Measurements from ENCODE around the gene MPZL3. TPM values are rescaled to one million over a fixed set of nuclear protein-coding genes. Genes with fewer than 3 reads are reported as not detected.
A peak's percentile ranks its signal among the peaks of the same experiment; 100 is the strongest.

The MPZL3 gene
- total RNA-seq, 1 donor from 2014 or later, result 8.5 TPM

DNA sequence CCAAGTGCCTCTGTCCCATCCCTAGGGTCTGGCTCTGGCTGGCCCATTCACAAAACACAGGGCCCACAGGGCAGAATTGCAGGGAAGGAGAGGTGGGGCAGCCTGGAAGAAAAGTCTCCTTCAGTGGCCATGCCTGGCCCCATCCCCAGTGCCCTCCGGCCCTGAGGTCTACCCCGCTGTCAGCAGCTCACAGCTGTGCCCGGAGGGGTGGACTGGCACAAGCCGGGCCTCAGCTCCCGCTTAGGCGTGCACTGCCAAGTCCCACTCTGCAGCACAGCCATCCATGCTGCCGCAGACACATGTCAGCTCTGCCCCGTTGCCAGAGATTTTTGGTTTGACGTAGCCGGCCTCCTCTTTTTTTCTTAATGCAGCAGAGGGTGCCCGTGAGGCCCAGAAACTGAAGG lies 71.9 kb downstream of the MPZL3 start:
- H3K4me3 ChIP-seq (ENCODE audit: insufficient read depth, low read depth, low read length), result no peak overlapping the region
- H3K9ac ChIP-seq (ENCODE audit: low read length), result no peak overlapping the region
- H3K4me1 ChIP-seq (ENCODE audit: insufficient read depth, low read length), result no peaks in the 10 kb centered on the region
- H3K27me3 ChIP-seq (ENCODE audit: insufficient read depth, low read length), result peaks cover 5% of the 10 kb centered on the region
- H3K36me3 ChIP-seq (ENCODE audit: insufficient read depth, low read length), result no peaks in the 10 kb centered on the region
- no peak overlapping the region for H3K4me3 Mint-ChIP-seq (ENCODE audit: unreplicated experiment)
- peaks cover 14% of the 10 kb centered on the region for H3K4me1 Mint-ChIP-seq (ENCODE audit: low read depth, unreplicated experiment)
- no peak overlapping the region for H3K27ac ChIP-seq (ENCODE audit: low read depth, low read length)
- no peaks in the 10 kb centered on the region for H3K36me3 Mint-ChIP-seq (ENCODE audit: low read depth, unreplicated experiment)
- TF ChIP-seq CTCF (IDR thresholded peaks at IDR 0.05; ENCODE audit: insufficient read depth, low read depth, low read length) (no peak), EZH2 (IDR thresholded peaks at IDR 0.05; ENCODE audit: insufficient read depth, low read length) (no peak)
- peaks cover 43% of the 10 kb centered on the region for H3K27me3 Mint-ChIP-seq (ENCODE audit: low read depth, unreplicated experiment)
- no peaks in the 10 kb centered on the region for H3K9me3 ChIP-seq (ENCODE audit: insufficient read depth, low read depth, low read length)
- FAIRE-seq (no peak), DNase-seq (ENCODE audit: low read depth) (peak; percentile 6)
- H3K79me2 ChIP-seq (ENCODE audit: insufficient read depth, low read length), result no peaks in the 10 kb centered on the region
- H4K20me1 ChIP-seq (ENCODE audit: insufficient read depth, low read length), result no peaks in the 10 kb centered on the region
- H3K4me2 ChIP-seq (ENCODE audit: low read length), result peak overlapping the region; percentile 27
- H3K27ac Mint-ChIP-seq (ENCODE audit: unreplicated experiment), result no peak overlapping the region
- peaks cover 5% of the 10 kb centered on the region for H3K9me3 Mint-ChIP-seq (ENCODE audit: unreplicated experiment)
- H2AFZ ChIP-seq (ENCODE audit: low read depth, low read length), result peak overlapping the region; percentile 26

- H3K27me3 Mint-ChIP-seq (ENCODE audit: low read depth, unreplicated experiment), result peaks cover 56% of the 10 kb centered on the region
- H3K36me3 Mint-ChIP-seq (ENCODE audit: low read depth, unreplicated experiment), result no peaks in the 10 kb centered on the region
- Histone ChIP-seq H3K9me3 (ENCODE audit: insufficient read depth, low read depth, low read length) (no peaks in the 10 kb centered on the region), H3K79me2 (ENCODE audit: insufficient read depth, low read length) (no peaks in the 10 kb centered on the region), H3K4me3 (ENCODE audit: insufficient read depth, low read depth, low read length) (no peak overlapping the region), H3K4me2 (ENCODE audit: low read length) (no peak overlapping the region), H4K20me1 (ENCODE audit: insufficient read depth, low read length) (no peaks in the 10 kb centered on the region), H2AFZ (ENCODE audit: low read depth, low read length) (no peak overlapping the region), H3K36me3 (ENCODE audit: insufficient read depth, low read length) (no peaks in the 10 kb centered on the region), H3K27me3 (ENCODE audit: insufficient read depth, low read length) (peaks cover 17% of the 10 kb centered on the region), H3K4me1 (ENCODE audit: insufficient read depth, low read length) (no peaks in the 10 kb centered on the region), H3K9ac (ENCODE audit: low read length) (no peak overlapping the region), H3K27ac (ENCODE audit: low read depth, low read length) (no peak overlapping the region)
- no peak overlapping the region for H3K27ac Mint-ChIP-seq (ENCODE audit: unreplicated experiment)
- TF ChIP-seq EZH2 (IDR thresholded peaks at IDR 0.05; ENCODE audit: insufficient read depth, low read length) (no peak), CTCF (IDR thresholded peaks at IDR 0.05; ENCODE audit: insufficient read depth, low read depth, low read length) (no peak)
- DNase-seq (ENCODE audit: low read depth) (no peak), FAIRE-seq (no peak)
- H3K9me3 Mint-ChIP-seq (ENCODE audit: unreplicated experiment), result no peaks in the 10 kb centered on the region
- H3K4me3 Mint-ChIP-seq (ENCODE audit: unreplicated experiment), result no peak overlapping the region
- H3K4me1 Mint-ChIP-seq (ENCODE audit: low read depth, unreplicated experiment), result peaks cover 20% of the 10 kb centered on the region
Measured at GRCh38 chr11:118176778-118177134, 75.4 kb downstream of the MPZL3 start.

Other genes with a start within 250 kb of the MPZL3 start
- not detected in 2 replicates for gene TMPRSS4, start 175.3 kb downstream of the MPZL3 start, total RNA-seq
- gene SMIM35, start 165.4 kb downstream of the MPZL3 start, total RNA-seq, result not detected in 2 replicates
- 0.31 and 0.89 TPM in 2 replicates for gene SCN4B, start 99.5 kb downstream of the MPZL3 start, total RNA-seq
- 0.18 and 0.29 TPM in 2 replicates for gene SCN2B, start 75.7 kb downstream of the MPZL3 start, total RNA-seq
- gene JAML, start 27.4 kb downstream of the MPZL3 start, total RNA-seq, result not detected in 2 replicates
- 0.50 and 0.95 TPM in 2 replicates for gene MPZL2, start 11.9 kb upstream of the MPZL3 start, total RNA-seq
- not detected in 2 replicates for gene CD3E, start 52.4 kb upstream of the MPZL3 start, total RNA-seq
- 0.61 TPM in 1 of 2 replicates, not detected in the other for gene CD3D, start 90.3 kb upstream of the MPZL3 start, total RNA-seq
- not detected in 2 replicates for gene CD3G, start 92.0 kb upstream of the MPZL3 start, total RNA-seq
- gene UBE4A, start 107.2 kb upstream of the MPZL3 start, total RNA-seq, result 38.8 and 40.6 TPM in 2 replicates
- gene ATP5MG, start 149.2 kb upstream of the MPZL3 start, total RNA-seq, result 182 and 194 TPM in 2 replicates
- gene KMT2A, start 184.1 kb upstream of the MPZL3 start, total RNA-seq, result 58.7 and 60.0 TPM in 2 replicates

Measured in astrocyte (in vitro differentiated cells and primary cell).